ENCODE results near the gene KRT36. TPM values are rescaled to one million over a fixed set of nuclear protein-coding genes. Genes with fewer than 3 reads are reported as not detected.

KRT36 gene
- total RNA-seq, 1 donor from 2014 or later = not detected

- DNase-seq (no peak), ATAC-seq (no peak)
- intact Hi-C loops (cut with micrococcal nuclease) = no loop called here
Measured at GRCh38 chr17:41451154-41451728, 38.5 kb downstream of the KRT36 start.

GRCh38 chr17:41449008-41449407 is 40.7 kb downstream of the KRT36 start:
- DNase-seq = no peak
- intact Hi-C loops (cut with micrococcal nuclease) = no loop called here
- no peak for ATAC-seq

DNA sequence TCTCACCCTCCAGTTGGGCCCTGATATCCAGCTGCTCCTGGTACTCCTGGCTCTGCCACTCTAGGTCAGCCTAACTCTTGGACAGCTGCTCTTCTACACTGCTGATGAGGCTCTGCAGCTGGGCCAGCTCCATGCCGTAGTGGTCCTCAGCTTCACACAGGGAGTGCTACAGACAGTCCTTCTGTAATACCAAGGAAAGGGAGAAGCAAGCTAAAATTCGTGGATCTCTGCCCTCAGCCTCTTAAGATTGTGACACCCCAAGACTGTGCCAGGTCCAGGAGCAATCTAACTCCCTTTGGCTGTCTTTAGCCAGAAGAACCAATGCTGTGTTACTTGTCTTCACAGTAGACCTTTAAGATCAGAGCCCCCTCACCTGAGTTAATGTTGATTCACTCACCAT is 41.2 kb downstream of the KRT36 start:
- DNase-seq (no peak), ATAC-seq (no peak)
- intact Hi-C loops (cut with micrococcal nuclease) = no loop called here

DNA sequence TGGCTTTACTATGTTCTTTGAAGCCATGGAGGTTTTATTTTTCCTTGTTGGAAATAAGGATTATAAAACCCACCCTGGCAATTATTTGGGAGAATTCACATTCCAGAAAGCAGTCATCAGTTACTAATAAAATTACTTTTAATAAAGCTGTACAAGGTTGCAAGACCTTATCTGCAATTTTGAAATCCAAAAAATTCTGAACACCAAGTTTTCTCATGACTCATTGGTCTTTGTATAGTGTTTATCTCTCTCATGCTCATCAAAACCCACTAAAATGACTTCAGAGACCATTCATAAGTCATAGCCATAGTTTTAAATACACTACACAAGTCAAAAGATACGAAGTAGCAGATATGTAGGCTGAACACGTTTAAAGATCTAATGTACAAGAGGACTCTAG is 42.9 kb downstream of the KRT36 start:
- ATAC-seq = no peak
- intact Hi-C loops (cut with micrococcal nuclease) = no loop called here
- DNase-seq = no peak

GRCh38 chr17:41444640-41445039 is 45.1 kb downstream of the KRT36 start:
- ATAC-seq = no peak
- intact Hi-C loops (cut with micrococcal nuclease) = no loop called here
- DNase-seq = no peak

- ATAC-seq (no peak), DNase-seq (no peak)
- intact Hi-C loops (cut with micrococcal nuclease) = no loop called here
Measured at GRCh38 chr17:41444186-41444585, 45.5 kb downstream of the KRT36 start.

DNA sequence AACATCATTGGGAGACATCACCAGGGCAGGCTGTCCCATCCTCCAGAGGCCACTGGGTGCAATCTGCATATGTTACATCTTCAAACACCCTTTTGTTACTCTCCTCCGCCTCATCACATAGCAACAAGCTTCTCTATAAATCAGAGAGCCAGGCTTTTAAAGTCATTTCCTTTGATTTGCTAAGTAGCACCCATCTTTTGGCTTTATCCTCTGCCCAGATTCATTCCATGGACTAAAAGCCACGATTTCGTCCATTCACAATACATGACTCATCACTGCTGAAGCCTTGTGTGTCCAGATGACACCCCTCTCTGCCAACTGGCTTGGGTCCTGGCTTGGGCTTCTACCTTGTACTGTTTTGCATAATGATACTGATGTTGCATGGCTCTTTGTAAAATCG is 47.0 kb downstream of the KRT36 start:
- no peak for DNase-seq
- no peak for ATAC-seq
- intact Hi-C loops (cut with micrococcal nuclease) = no loop called here

GRCh38 chr17:41440531-41441033 is 49.1 kb downstream of the KRT36 start, which contains the start of gene KRT38:
TSS of gene KRT38 (minus strand) at chr17:41440983. CDS start at chr17:41440921, 62 bp downstream.
- ATAC-seq = no peak
- intact Hi-C loops (cut with micrococcal nuclease) = no loop called here

DNA sequence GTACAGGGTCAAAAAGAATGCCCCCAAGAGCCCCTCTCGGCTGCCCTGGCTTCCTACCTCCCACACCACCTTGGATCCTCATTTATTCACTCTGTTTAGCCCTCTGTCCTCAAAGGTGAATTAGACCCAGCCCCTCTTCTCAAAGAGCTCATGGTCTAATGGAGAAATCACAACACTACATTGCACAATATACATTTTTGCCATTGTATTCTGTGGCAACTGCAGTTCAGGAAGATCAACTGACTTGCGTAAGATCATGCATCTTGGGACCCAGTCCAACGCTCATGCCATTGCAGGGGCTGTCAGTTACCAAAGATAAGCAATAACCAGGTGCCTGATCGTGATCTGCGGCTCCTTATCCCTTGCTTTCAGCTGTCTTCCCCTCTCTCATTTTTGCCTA is 50.3 kb downstream of the KRT36 start:
- no peak for ATAC-seq
- intact Hi-C loops (cut with micrococcal nuclease) = no loop called here
- DNase-seq = no peak

More at GRCh38 chr17:41440531-41441033, 49.1 kb downstream of the KRT36 start, which contains the start of gene KRT38:
- DNase-seq = no peak

DNA sequence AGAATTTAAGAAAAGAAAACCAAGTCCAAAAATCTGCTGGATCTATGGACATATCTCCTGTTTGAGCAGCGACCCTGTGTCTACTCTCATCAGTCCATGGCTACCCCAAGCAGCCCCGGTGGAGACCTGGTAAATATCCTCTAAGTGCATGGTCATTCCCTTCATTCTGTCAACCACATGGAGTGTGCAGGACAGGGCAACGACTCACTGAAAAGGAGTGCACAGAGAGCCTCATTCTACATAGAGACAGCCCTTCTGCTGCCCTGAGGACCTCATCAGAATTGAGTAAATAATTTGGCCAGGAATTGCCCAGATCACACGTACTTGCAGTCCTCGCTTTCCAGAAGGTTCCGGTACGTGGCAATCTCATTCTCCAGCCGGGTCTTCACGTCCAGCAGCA is 51.9 kb downstream of the KRT36 start:
- DNase-seq (no peak), ATAC-seq (no peak)
- intact Hi-C loops (cut with micrococcal nuclease) = no loop called here

DNA sequence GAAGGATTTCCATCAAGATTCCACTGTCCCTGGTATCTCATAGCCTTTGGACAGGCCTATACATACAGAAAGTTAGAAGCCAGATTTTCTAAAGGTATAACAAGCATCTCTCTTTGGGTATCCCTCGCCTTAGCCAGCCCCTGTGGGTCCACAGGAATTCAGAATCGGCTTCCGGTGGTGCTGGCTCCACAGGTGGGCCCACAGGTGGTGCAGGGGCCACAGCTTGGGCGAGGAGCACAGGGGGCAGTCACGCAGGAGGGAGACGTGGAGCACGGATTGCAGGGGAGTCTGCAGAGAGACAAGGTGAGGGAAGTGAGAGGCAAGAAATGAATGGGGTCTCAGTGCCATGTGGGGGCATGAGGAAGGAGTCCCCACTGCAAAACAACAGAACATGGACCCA is 52.5 kb downstream of the KRT36 start:
- no peak for ATAC-seq
- intact Hi-C loops (cut with micrococcal nuclease) = no loop called here

More for the DNA sequence above, 52.5 kb downstream of the KRT36 start:
- DNase-seq = no peak

Small RNA genes lying within 50 kb of the gene (microRNA-seq; reads per million reads assigned to microRNA genes)
- gene MIR6510 (ENCODE audit: borderline number of aligned reads) = not detected

Other genes starting within 250 kb of the KRT36 start
- not detected for gene KRTAP9-4, start 240.2 kb downstream of the KRT36 start, total RNA-seq
- gene KRTAP9-9, start 234.5 kb downstream of the KRT36 start, total RNA-seq = not detected
- gene KRTAP9-6, start 224.5 kb downstream of the KRT36 start, total RNA-seq = not detected
- gene KRTAP9-7, start 214.2 kb downstream of the KRT36 start, total RNA-seq = not detected
- not detected for gene KRTAP29-1, start 187.1 kb downstream of the KRT36 start, total RNA-seq
- not detected for gene KRTAP16-1, start 180.6 kb downstream of the KRT36 start, total RNA-seq
- not detected for gene KRTAP17-1, start 174.2 kb downstream of the KRT36 start, total RNA-seq
- not detected for gene KRT33A, start 139.1 kb downstream of the KRT36 start, total RNA-seq
- gene KRT33B, start 120.1 kb downstream of the KRT36 start, total RNA-seq = not detected
- not detected for gene KRT34, start 107.6 kb downstream of the KRT36 start, total RNA-seq
- gene KRT31, start 92.3 kb downstream of the KRT36 start, total RNA-seq = not detected
- gene KRT37, start 65.3 kb downstream of the KRT36 start, total RNA-seq = not detected
- not detected for gene KRT38, start 48.9 kb downstream of the KRT36 start, total RNA-seq
- not detected for gene KRT32, start 22.5 kb downstream of the KRT36 start, total RNA-seq
- not detected for gene KRT35, start 8.8 kb downstream of the KRT36 start, total RNA-seq
- gene KRT13, start 15.7 kb upstream of the KRT36 start, total RNA-seq = not detected
- gene KRT15, start 29.0 kb upstream of the KRT36 start, total RNA-seq = 0.32 TPM
- gene KRT19, start 38.4 kb upstream of the KRT36 start, total RNA-seq = 6.8 TPM
- not detected for gene KRT9, start 82.1 kb upstream of the KRT36 start, total RNA-seq
- not detected for gene KRT14, start 97.0 kb upstream of the KRT36 start, total RNA-seq
- gene KRT16, start 122.9 kb upstream of the KRT36 start, total RNA-seq = not detected
- not detected for gene KRT17, start 134.7 kb upstream of the KRT36 start, total RNA-seq
- 1,209 TPM for gene EIF1, start 199.0 kb upstream of the KRT36 start, total RNA-seq
- gene GAST, start 222.4 kb upstream of the KRT36 start, total RNA-seq = not detected
- gene HAP1, start 244.7 kb upstream of the KRT36 start, total RNA-seq = not detected